WTC11 (cell line): ENCODE measurements around the gene LENG9. TPM values are rescaled to one million over a fixed set of nuclear protein-coding genes. Genes with fewer than 3 reads are reported as not detected.

Source experiments
- ATAC-seq: fragments of 200-7000 bp; cut with Tn5 transposase; 2 replicates; pipeline ENCODE4 v1.10.0; 2021; ENCODE audit warnings: mild to moderate bottlenecking, moderate library complexity
- CTCF ChIA-PET: fragments of 300-600 bp; sonication (Branson Sonifier 250); formaldehyde crosslinking; loops from one replicate; lab custom pipeline; 2021; ENCODE audit warnings: antibody characterized with exemption; lab: Charles Lee
- POLR2A ChIA-PET: fragments of 350-600 bp; sonication (Branson Sonifier 250); formaldehyde crosslinking; loops from one replicate; lab custom pipeline; 2021; ENCODE audit warnings: antibody characterized with exemption; lab: Charles Lee
- DNase-seq: peaks from one replicate; pipeline ENCODE4 v3.0.0; 2021; ENCODE audit warnings: low spot score
- H3K27ac Mint-ChIP-seq: 2 replicates; pipeline ENCODE4 v1.8.0; 2021; ENCODE audit warnings: mixed read lengths
- H3K27me3 Mint-ChIP-seq: 2 replicates; pipeline ENCODE4 v1.8.0; 2021; ENCODE audit warnings: low read depth, mild to moderate bottlenecking, moderate library complexity, mixed read lengths
- H3K36me3 Mint-ChIP-seq: 2 replicates; pipeline ENCODE4 v1.8.0; 2021; ENCODE audit warnings: mixed read lengths
- H3K4me1 Mint-ChIP-seq: 2 replicates; pipeline ENCODE4 v1.8.0; 2022; ENCODE audit warnings: mixed read lengths
- H3K4me3 Mint-ChIP-seq: 2 replicates; pipeline ENCODE4 v1.8.0; 2021; ENCODE audit warnings: mild to moderate bottlenecking, moderate library complexity, mixed read lengths
- H3K9me3 Mint-ChIP-seq: 2 replicates; pipeline ENCODE4 v1.8.0; 2021; ENCODE audit warnings: mixed read lengths
- CBFB ChIP-seq: sonication (generic); formaldehyde crosslinking; IDR thresholded peaks from 2 replicates; pipeline ENCODE4 v1.8.1; 2022; ENCODE audit warnings: mild to moderate bottlenecking, low read depth, missing genetic modification reagents
- SMAD4 ChIP-seq: sonication (generic); formaldehyde crosslinking; IDR thresholded peaks from 2 replicates; pipeline ENCODE4 v1.8.0; 2022; ENCODE audit warnings: mild to moderate bottlenecking, missing genetic modification reagents
- total RNA-seq: library from RNA; stranded (reverse); gene quantifications from 3 replicates; pipeline ENCODE4 v1.2.3, GENCODE V29; 2021
- TF ChIP-seq, protein P1 (sequence below): fragments of 250-450 bp; sonication (Bioruptor Pico); IDR thresholded peaks from 2 replicates; pipeline ENCODE4 v1.9.0; 2021; ENCODE audit warnings: mild to moderate bottlenecking
- TF ChIP-seq, protein P2 (sequence below): fragments of 200-600 bp; IDR thresholded peaks from 2 replicates; pipeline ENCODE4 v1.8.0; 2022; ENCODE audit warnings: antibody characterized with exemption
- TF ChIP-seq, protein P3 (sequence below): sonication (generic); formaldehyde crosslinking; IDR thresholded peaks from 2 replicates; pipeline ENCODE4 v1.8.1; 2023; ENCODE audit warnings: mild to moderate bottlenecking, missing genetic modification reagents, moderate library complexity
- TF ChIP-seq, protein P4 (sequence below): fragments of 250-450 bp; sonication (Bioruptor Pico); conservative IDR thresholded peaks from 2 replicates; pipeline ENCODE4 v1.9.0; 2021; ENCODE audit warnings: mild to moderate bottlenecking
- TF ChIP-seq, protein P5 (sequence below): fragments of 250-450 bp; sonication (Bioruptor Pico); IDR thresholded peaks from 2 replicates; pipeline ENCODE4 v1.9.0; 2021; ENCODE audit warnings: moderate library complexity, mild to moderate bottlenecking, inconsistent platforms, borderline replicate concordance
- TF ChIP-seq, protein P6 (sequence below): sonication (generic); formaldehyde crosslinking; IDR thresholded peaks from 2 replicates; pipeline ENCODE4 v1.8.0; 2022; ENCODE audit warnings: mild to moderate bottlenecking, missing genetic modification reagents

LENG9 gene
- total RNA-seq, 1 experiment from 2014 or later: 6.1 TPM

DNA sequence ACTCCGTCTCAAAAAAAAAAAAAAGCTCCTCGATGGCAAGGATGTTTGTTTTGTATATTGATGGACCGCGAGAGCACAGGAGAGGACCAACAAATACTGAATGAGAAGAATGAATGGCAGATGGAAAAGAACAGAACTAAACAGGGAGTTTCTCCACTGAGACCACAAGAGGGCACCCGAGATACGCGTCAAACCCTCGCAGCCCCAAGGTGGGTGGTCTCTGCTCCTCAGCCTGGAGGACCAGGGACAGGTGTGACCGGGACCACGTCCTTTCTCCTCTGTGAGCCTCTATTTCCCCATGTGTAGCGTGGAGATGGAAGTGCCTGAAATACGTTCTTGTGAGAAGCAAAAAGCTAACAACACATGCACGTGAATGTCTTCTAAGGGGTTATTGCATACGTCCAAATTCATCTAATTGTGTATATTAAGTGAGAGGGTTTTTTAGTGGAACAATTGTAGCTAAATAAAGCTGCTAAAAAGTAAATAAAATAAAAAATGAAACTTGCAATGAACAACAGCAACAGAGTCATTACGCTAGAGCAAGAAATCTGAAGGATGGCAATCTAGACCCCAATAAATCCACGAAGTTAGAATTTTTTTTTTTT lies 17.9 kb upstream of the LENG9 start:
- Mint-ChIP-seq H3K27ac (no peak overlapping the region), H3K4me3 (peak overlapping the region; percentile 20; the same call in 1 of the 2 replicates), H3K4me1 (peaks cover 9% of the 10 kb centered on the region), H3K9me3 (no peaks in the 10 kb centered on the region), H3K27me3 (peaks cover 32% of the 10 kb centered on the region), H3K36me3 (no peaks in the 10 kb centered on the region)
- DNase-seq (peak; percentile 76), ATAC-seq (peak; percentile 78)
- POLR2A ChIA-PET: no interaction called here
- TF ChIP-seq, protein P1, sequence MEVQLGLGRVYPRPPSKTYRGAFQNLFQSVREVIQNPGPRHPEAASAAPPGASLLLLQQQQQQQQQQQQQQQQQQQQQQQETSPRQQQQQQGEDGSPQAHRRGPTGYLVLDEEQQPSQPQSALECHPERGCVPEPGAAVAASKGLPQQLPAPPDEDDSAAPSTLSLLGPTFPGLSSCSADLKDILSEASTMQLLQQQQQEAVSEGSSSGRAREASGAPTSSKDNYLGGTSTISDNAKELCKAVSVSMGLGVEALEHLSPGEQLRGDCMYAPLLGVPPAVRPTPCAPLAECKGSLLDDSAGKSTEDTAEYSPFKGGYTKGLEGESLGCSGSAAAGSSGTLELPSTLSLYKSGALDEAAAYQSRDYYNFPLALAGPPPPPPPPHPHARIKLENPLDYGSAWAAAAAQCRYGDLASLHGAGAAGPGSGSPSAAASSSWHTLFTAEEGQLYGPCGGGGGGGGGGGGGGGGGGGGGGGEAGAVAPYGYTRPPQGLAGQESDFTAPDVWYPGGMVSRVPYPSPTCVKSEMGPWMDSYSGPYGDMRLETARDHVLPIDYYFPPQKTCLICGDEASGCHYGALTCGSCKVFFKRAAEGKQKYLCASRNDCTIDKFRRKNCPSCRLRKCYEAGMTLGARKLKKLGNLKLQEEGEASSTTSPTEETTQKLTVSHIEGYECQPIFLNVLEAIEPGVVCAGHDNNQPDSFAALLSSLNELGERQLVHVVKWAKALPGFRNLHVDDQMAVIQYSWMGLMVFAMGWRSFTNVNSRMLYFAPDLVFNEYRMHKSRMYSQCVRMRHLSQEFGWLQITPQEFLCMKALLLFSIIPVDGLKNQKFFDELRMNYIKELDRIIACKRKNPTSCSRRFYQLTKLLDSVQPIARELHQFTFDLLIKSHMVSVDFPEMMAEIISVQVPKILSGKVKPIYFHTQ (CRISPR knock-in tag): no peak
- TF ChIP-seq, protein P2, sequence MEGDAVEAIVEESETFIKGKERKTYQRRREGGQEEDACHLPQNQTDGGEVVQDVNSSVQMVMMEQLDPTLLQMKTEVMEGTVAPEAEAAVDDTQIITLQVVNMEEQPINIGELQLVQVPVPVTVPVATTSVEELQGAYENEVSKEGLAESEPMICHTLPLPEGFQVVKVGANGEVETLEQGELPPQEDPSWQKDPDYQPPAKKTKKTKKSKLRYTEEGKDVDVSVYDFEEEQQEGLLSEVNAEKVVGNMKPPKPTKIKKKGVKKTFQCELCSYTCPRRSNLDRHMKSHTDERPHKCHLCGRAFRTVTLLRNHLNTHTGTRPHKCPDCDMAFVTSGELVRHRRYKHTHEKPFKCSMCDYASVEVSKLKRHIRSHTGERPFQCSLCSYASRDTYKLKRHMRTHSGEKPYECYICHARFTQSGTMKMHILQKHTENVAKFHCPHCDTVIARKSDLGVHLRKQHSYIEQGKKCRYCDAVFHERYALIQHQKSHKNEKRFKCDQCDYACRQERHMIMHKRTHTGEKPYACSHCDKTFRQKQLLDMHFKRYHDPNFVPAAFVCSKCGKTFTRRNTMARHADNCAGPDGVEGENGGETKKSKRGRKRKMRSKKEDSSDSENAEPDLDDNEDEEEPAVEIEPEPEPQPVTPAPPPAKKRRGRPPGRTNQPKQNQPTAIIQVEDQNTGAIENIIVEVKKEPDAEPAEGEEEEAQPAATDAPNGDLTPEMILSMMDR: peak; percentile 55; the same call in 1 of the 2 replicates
- CTCF ChIA-PET: interaction anchor here (0.7 to 1.6 kb wide), 8 partner anchors 19 to 1673 kb away, joined by 3 to 12 read pairs (median 4); no protein-coding TSS in a partner anchor

DNA sequence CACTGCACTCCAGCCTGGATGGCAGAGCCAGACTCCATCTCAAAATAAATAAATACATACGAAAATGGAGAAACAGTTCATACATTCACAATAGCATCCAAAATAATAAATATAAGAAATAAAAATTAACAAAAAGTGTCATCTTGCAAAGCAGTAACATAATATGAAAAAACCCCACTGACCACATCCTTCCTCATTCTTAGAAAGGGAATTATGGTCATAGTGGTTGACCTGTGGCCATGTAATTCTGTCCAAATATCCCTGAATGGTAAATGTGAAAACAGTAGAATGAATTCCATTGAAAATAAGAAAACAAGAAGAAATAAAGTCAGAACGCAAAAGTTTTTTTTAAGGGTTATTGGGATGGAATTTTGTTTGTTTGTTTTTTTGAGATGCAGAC lies 16.5 kb upstream of the LENG9 start:
- no peaks in the 10 kb centered on the region for H3K9me3 Mint-ChIP-seq
- no peaks in the 10 kb centered on the region for H3K36me3 Mint-ChIP-seq
- no peak overlapping the region for H3K4me3 Mint-ChIP-seq
- ATAC-seq (no peak), DNase-seq (no peak)
- H3K27me3 Mint-ChIP-seq: peaks cover 25% of the 10 kb centered on the region
- ChIA-PET POLR2A (no interaction called here), CTCF (interaction anchor here (1.4 kb wide), 1 partner anchor 401 kb away, joined by 5 read pairs; no protein-coding TSS in a partner anchor)
- H3K27ac Mint-ChIP-seq: no peak overlapping the region
- H3K4me1 Mint-ChIP-seq: peaks cover 9% of the 10 kb centered on the region
- TF ChIP-seq, protein P3, sequence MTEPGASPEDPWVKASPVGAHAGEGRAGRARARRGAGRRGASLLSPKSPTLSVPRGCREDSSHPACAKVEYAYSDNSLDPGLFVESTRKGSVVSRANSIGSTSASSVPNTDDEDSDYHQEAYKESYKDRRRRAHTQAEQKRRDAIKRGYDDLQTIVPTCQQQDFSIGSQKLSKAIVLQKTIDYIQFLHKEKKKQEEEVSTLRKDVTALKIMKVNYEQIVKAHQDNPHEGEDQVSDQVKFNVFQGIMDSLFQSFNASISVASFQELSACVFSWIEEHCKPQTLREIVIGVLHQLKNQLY (CRISPR knock-in tag): no peak
- TF ChIP-seq, protein P4, sequence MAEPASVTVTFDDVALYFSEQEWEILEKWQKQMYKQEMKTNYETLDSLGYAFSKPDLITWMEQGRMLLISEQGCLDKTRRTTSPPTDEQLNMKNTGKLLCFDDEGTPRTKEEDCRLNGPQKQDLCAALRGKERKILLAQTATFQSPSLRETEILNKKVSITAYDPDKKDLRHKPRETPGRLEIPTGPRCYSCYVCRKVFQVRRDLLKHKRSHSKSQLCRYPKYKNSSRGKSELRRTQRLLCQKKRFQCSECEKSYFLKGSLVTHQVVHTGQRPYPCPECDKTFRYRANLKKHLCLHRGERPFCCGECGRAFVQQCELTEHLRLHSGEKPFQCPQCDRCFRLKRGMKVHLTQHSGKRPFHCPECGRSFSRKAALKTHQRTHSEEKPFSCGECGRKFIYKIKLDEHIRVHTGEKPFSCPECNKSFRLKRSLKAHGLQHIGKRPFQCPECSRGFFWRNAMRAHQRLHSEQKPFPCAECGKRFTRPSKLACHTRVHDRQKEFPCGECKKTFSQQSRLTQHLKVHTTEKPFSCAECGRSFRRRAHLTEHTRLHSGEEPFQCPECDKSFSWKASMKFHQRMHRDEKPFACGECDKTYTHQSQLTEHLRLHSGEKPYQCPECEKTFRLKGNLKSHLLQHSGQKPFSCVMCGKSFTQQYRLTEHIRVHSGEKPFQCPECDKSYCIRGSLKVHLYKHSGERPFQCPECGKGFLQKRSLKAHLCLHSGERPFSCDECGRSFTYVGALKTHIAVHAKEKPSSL: no peak
- no peak for TF ChIP-seq CBFB (CRISPR knock-in tag)

DNA sequence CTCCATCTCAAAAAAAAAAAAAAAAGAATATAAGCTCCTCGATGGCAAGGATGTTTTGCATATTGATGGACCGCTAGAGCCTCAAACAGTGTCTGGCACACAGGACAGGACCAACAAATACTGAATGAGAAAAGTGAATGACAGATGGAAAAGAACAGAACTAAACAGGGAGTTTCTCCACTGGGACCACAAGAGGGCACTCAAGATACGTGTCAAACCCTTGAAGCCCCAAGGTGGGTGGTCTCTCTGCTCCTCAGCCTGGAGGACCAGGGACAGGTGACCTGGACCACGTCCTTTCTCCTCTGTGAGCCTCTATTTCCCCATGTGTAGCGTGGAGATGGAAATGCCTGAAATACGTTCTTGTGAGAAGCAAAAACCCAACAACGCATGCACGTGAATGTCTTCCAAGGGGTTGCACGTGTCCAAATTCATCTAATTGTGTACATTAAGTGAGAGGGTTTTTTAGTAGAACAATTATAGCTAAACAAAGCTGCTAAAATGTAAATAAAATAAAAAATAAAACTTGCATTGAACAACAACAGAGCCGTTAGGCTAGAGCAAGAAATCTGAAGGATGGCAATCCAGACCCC lies 15.2 kb upstream of the LENG9 start:
- no peaks in the 10 kb centered on the region for H3K9me3 Mint-ChIP-seq
- no peak overlapping the region for H3K27ac Mint-ChIP-seq
- DNase-seq (peak; percentile 76), ATAC-seq (peak; percentile 70)
- no peaks in the 10 kb centered on the region for H3K36me3 Mint-ChIP-seq
- POLR2A ChIA-PET: interaction anchor here (0.7 kb wide), 1 partner anchor 1117 kb away, joined by 3 read pairs; no protein-coding TSS in a partner anchor
- H3K4me3 Mint-ChIP-seq: no peak overlapping the region
- CTCF ChIA-PET: interaction anchor here (0.6 to 1.5 kb wide), 6 partner anchors 63 to 890 kb away, joined by 3 to 7 read pairs (median 4); partner anchors contain the start of gene TTYH1
- peaks cover 21% of the 10 kb centered on the region for H3K27me3 Mint-ChIP-seq
- TF ChIP-seq, protein P5, sequence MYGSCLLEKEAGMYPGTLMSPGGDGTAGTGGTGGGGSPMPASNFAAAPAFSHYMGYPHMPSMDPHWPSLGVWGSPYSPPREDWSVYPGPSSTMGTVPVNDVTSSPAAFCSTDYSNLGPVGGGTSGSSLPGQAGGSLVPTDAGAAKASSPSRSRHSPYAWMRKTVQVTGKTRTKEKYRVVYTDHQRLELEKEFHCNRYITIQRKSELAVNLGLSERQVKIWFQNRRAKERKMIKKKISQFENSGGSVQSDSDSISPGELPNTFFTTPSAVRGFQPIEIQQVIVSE (CRISPR knock-in tag): no peak
- no peak for TF ChIP-seq SMAD4 (CRISPR knock-in tag)
- TF ChIP-seq, protein P6, sequence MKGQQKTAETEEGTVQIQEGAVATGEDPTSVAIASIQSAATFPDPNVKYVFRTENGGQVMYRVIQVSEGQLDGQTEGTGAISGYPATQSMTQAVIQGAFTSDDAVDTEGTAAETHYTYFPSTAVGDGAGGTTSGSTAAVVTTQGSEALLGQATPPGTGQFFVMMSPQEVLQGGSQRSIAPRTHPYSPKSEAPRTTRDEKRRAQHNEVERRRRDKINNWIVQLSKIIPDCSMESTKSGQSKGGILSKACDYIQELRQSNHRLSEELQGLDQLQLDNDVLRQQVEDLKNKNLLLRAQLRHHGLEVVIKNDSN: peak; percentile 31; the same call in 1 of the 2 replicates
- TF ChIP-seq, protein P2: peak; percentile 55; the same call in 1 of the 2 replicates
- H3K4me1 Mint-ChIP-seq: peaks cover 12% of the 10 kb centered on the region
